Gastrocnemius medialis (tissue), 4 donors: Measurements from ENCODE around the gene EPB41L4B. TPM values are rescaled to one million over a fixed set of nuclear protein-coding genes. Genes with fewer than 3 reads are reported as not detected.

Experiments
- ATAC-seq, 2 donors: fragments of 150-250 bp; one replicate each; pipeline ENCODE4 v1.9.1; 2016
- DNase-seq, 2 donors: peaks; one replicate each; pipeline ENCODE4 v3.0.0-alpha.2; 2019
- H3K27ac ChIP-seq, 4 donors: fragments of 200-600 bp; sonication (generic); 1 replicate in 1 of 4; 2 replicates in 3 of 4; pipeline ENCODE4 v1.5.1; 2016 to 2018; ENCODE audit warnings: mild to moderate bottlenecking in 2 of 4, moderate library complexity in 1 of 4
- H3K27me3 ChIP-seq, 3 donors: fragments of 200-600 bp; sonication (generic) in 2 of 3; 1 replicate in 1 of 3; 2 replicates in 2 of 3; pipeline versions ENCODE4 v1.5.1 to v1.6.0; 2016 to 2019; ENCODE audit warnings: mild to moderate bottlenecking in 1 of 3, moderate library complexity in 1 of 3
- H3K36me3 ChIP-seq, 2 donors: fragments of 200-600 bp; sonication (generic) in 1 of 2; one replicate each; pipeline ENCODE4 v1.5.1; 2017 to 2018
- H3K4me1 ChIP-seq, 2 donors: fragments of 200-600 bp; sonication (generic) in 1 of 2; one replicate each; pipeline ENCODE4 v1.5.1; 2016 to 2017; ENCODE audit warnings: mild to moderate bottlenecking in 2 of 2
- H3K4me3 ChIP-seq, 4 donors: fragments of 200-600 bp; sonication (generic) in 3 of 4; 1 replicate in 1 of 4; 2 replicates in 3 of 4; pipeline ENCODE4 v1.5.1; 2016 to 2019; ENCODE audit warnings: mild to moderate bottlenecking in 2 of 4
- H3K9me3 ChIP-seq, 3 donors: fragments of 200-600 bp; sonication (generic) in 2 of 3; 1 replicate in 1 of 3; 2 replicates in 2 of 3; pipeline ENCODE4 v1.5.1; 2016 to 2019
- POLR2A ChIP-seq, 2 donors: fragments of 450-650 bp; IDR thresholded peaks; one replicate each; pipeline ENCODE4 v1.6.1; 2017; ENCODE audit warnings: antibody characterized with exemption in 2 of 2, mild to moderate bottlenecking in 2 of 2, moderate library complexity in 2 of 2
- in situ Hi-C, 4 donors: fragments of 200-750 bp; cut with MboI; loops; one replicate each; pipeline versions ENCODE4 v1.15.0 to v1.8.0; 2017; ENCODE audit warnings: low sequenced_read_pairs in 4 of 4
- intact Hi-C: fragments of 100-400 bp; cut with DNase I; formaldehyde crosslinking; loops from one replicate; pipeline ENCODE4 v1.15.1; 2023; ENCODE audit warnings: low total_unique reads
- total RNA-seq, 4 donors: library from RNA; depleted of rRNA; stranded (reverse); fragments of >200 nt; gene quantifications; one replicate each; pipeline versions ENCODE4 v1.1.0 to v1.2.3, GENCODE V29; 2016
- TF ChIP-seq, protein P1 (sequence below), 5 experiments: fragments of 450-650 bp in 3 of 5; fragments of 200-600 bp in 2 of 5; sonication (generic) in 2 of 5; IDR thresholded peaks in 4 of 5; conservative IDR thresholded peaks in 1 of 5; 1 replicate in 4 of 5; 2 replicates in 1 of 5; pipeline ENCODE4 v1.5.1; 2016 to 2019; ENCODE audit warnings: antibody characterized with exemption in 5 of 5, mild to moderate bottlenecking in 3 of 5, moderate library complexity in 3 of 5

Gene EPB41L4B
- total RNA-seq, 4 donors from 2014 or later = 3.8 to 6.9 (median 6.1) TPM

DNA sequence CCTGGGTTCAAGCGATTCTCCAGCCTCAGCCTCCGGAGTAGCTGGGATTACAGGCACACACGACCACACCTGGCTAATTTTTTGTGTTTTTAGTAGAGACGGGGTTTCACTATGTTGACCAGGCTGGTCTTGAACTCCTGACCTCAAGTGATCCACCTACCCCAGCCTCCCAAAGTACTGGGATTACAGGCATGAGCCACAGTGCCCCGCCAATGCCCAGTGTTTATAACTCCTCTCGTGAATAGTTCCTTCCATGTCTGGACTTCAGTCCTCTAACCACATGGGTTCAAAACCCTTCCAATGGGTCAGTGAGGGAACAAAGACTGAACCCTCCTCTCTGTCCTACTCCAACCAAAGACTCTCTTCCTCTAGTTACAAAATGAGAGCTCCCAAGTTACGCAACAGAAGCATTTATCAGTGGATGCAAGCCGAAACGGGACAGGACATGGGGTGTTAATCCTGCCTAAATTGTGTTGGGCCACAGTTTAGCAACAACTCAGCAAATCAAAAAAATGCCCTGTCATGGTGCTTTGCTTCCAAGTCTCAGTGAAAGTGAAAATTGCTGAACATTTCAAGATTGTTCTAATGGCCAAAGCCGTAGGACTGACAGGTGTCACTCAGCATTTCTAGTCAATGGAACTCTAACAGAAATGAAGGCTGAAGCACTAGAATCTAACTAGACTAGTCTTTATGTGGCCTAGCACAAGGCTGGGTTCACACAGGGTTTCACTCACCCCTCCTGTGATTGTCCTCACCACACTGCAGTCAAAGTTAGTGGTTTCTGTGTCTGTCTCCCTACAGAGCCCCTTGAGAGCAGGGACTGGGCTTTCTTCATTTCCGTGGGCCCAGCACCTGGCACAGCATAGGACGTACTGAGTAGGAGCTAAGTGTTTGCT is 197.9 kb downstream of the EPB41L4B start:
- no peak for TF ChIP-seq POLR2A (IDR thresholded peaks at IDR 0.05)
- TF ChIP-seq, protein P1, sequence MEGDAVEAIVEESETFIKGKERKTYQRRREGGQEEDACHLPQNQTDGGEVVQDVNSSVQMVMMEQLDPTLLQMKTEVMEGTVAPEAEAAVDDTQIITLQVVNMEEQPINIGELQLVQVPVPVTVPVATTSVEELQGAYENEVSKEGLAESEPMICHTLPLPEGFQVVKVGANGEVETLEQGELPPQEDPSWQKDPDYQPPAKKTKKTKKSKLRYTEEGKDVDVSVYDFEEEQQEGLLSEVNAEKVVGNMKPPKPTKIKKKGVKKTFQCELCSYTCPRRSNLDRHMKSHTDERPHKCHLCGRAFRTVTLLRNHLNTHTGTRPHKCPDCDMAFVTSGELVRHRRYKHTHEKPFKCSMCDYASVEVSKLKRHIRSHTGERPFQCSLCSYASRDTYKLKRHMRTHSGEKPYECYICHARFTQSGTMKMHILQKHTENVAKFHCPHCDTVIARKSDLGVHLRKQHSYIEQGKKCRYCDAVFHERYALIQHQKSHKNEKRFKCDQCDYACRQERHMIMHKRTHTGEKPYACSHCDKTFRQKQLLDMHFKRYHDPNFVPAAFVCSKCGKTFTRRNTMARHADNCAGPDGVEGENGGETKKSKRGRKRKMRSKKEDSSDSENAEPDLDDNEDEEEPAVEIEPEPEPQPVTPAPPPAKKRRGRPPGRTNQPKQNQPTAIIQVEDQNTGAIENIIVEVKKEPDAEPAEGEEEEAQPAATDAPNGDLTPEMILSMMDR (IDR thresholded peaks at IDR 0.05 in 4 of 5, conservative IDR thresholded peaks at IDR 0.05 in 1 of 5) = no peak
- ATAC-seq (no peak), DNase-seq (no peak)
- H3K4me1 ChIP-seq = peaks cover 9 to 14% of the 10 kb centered on the region in 2 donors
- intact Hi-C loops (loop anchor here (5.0 kb wide), 1 partner anchor 191 kb away; the partner anchor contains the start of genes ABITRAM and ELP1), in situ Hi-C loops (loop anchor here in 2 of 4 donors (10.0 to 25.0 kb wide), 2 partner anchors 108 to 1836 kb away; partner anchors contain the start of genes CTNNAL1 (in 1 of the 2) and RAD23B (in 1 of the 2))
- H3K36me3 ChIP-seq = no peaks in the 10 kb centered on the region
- no peaks in the 10 kb centered on the region for H3K27me3 ChIP-seq
- H3K9me3 ChIP-seq = no peaks in the 10 kb centered on the region
- H3K27ac ChIP-seq = no peak overlapping the region
- no peak overlapping the region for H3K4me3 ChIP-seq

Other genes starting within 250 kb of the EPB41L4B start
- gene TMEM245, start 201.1 kb downstream of the EPB41L4B start, total RNA-seq = 100 to 1,000 TPM in 1 of 4 donors, 10 to 100 TPM in 3; 45.7 to 121 (median 71.4) TPM
- under 1 TPM in 1 of 4 donors, not detected in 3; 0.02 TPM for gene FRRS1L, start 153.8 kb downstream of the EPB41L4B start, total RNA-seq
- 100 to 1,000 TPM in 2 of 4 donors, 10 to 100 TPM in 2; 15.6 to 305 (median 82.2) TPM for gene PTPN3, start 177.2 kb upstream of the EPB41L4B start, total RNA-seq